Stomach (tissue), 4 donors: ENCODE results near the gene HOXD3.

Experiments used
- EP300 ChIP-seq: sonication (generic); formaldehyde crosslinking; IDR thresholded peaks from one replicate; pipeline ENCODE4 v1.6.1; 2017; ENCODE audit warnings: antibody characterized with exemption
- POLR2A ChIP-seq, 4 donors: fragments of 450-650 bp; IDR thresholded peaks; one replicate each; pipeline ENCODE4 v1.6.1; 2016; ENCODE audit warnings: antibody characterized with exemption in 4 of 4, control low read depth in 2 of 4, mild to moderate bottlenecking in 1 of 4, moderate library complexity in 1 of 4
- POLR2AphosphoS5 ChIP-seq, 3 donors: sonication (generic); formaldehyde crosslinking; IDR thresholded peaks; one replicate each; pipeline ENCODE4 v1.6.1; 2016; ENCODE audit warnings: antibody characterized with exemption in 3 of 3
- TF ChIP-seq, protein P1 (sequence below), 7 experiments: fragments of 450-650 bp in 4 of 7; fragments of 200-600 bp in 3 of 7; sonication (generic) in 3 of 7; IDR thresholded peaks; one replicate each; pipeline ENCODE4 v1.5.1; 2016 to 2019; ENCODE audit warnings: antibody characterized with exemption in 7 of 7, control low read depth in 2 of 7, mild to moderate bottlenecking in 1 of 7

DNA sequence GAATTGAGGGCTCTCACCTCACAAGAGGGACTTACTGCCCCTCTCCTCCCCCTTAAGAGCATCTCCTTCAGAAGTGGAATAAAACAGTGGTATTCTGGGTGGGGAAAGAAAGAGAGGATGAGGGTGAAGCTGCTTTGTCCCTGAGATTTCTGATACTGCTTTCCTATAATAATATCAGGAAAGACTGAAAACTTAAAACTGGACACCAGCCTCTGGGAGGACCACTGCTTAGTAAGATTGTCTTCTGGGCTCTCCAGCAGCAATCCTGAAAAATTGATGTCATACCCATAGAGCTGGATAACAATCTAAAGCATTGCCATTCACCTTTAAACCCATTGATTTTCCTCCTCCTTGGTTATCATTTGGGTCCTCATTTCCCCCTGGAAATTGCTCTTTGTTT is 10.5 kb upstream of the HOXD3 start:
- TF ChIP-seq POLR2AphosphoS5 (IDR thresholded peaks at IDR 0.05) (no peak), POLR2A (IDR thresholded peaks at IDR 0.05) (no peak), EP300 (no peak)
- TF ChIP-seq, protein P1, sequence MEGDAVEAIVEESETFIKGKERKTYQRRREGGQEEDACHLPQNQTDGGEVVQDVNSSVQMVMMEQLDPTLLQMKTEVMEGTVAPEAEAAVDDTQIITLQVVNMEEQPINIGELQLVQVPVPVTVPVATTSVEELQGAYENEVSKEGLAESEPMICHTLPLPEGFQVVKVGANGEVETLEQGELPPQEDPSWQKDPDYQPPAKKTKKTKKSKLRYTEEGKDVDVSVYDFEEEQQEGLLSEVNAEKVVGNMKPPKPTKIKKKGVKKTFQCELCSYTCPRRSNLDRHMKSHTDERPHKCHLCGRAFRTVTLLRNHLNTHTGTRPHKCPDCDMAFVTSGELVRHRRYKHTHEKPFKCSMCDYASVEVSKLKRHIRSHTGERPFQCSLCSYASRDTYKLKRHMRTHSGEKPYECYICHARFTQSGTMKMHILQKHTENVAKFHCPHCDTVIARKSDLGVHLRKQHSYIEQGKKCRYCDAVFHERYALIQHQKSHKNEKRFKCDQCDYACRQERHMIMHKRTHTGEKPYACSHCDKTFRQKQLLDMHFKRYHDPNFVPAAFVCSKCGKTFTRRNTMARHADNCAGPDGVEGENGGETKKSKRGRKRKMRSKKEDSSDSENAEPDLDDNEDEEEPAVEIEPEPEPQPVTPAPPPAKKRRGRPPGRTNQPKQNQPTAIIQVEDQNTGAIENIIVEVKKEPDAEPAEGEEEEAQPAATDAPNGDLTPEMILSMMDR (IDR thresholded peaks at IDR 0.05): no peak
